HepG2 (cell line): ENCODE data around the gene HMGB2. TPM values are rescaled to one million over a fixed set of nuclear protein-coding genes. Genes with fewer than 3 reads are reported as not detected.

Source experiments
- ATAC-seq: fragments of 200-7000 bp; cut with Tn5 transposase; 3 replicates; pipeline ENCODE4 v1.9.1; 2020; ENCODE audit warnings: mild to moderate bottlenecking, moderate library complexity
- BruUV-seq: library from RNA; stranded (reverse); fragments of 400-500 nt; replicated peaks from 2 replicates; lab custom pipeline; 2021; lab: Mats Ljungman, UMichigan
- CTCF ChIA-PET: fragments of 300-600 bp; formaldehyde crosslinking; extraction: SDS; loops from one replicate; lab custom pipeline; 2021; ENCODE audit warnings: low total read pairs, inconsistent platforms, low intra/inter-chr PET ratio; lab: Yijun Ruan, JAX
- POLR2A ChIA-PET: fragments of 350-600 bp; sonication (Branson Sonifier 250); formaldehyde crosslinking; loops from one replicate; lab custom pipeline; 2020; ENCODE audit warnings: antibody characterized with exemption, inconsistent platforms; lab: Yijun Ruan, JAX
- DNase-seq: peaks from one replicate; pipeline ENCODE4 v3.0.0-alpha.2; 2015; ENCODE audit warnings: low spot score
- FAIRE-seq: peaks from 3 replicates; lab custom pipeline; 2011; peaks lifted over from hg19 to GRCh38; lab: Jason Lieb, UNC
- H2AFZ ChIP-seq: one replicate; pipeline ENCODE4 v1.6.1; 2011; ENCODE audit warnings: low read length, inconsistent platforms
- H3K27ac ChIP-seq: fragments of 300-600 bp; 3 replicates; pipeline ENCODE4 v1.8.0; 2011; ENCODE audit warnings: mixed run types, mild to moderate bottlenecking, mixed read lengths, low read length, inconsistent platforms; ENCODE audit not compliant: insufficient read depth; ENCODE audit errors: extremely low read length
- H3K27me3 ChIP-seq, 2 experiments: fragments of 200-600 bp in 1 of 2; 2 replicates in 1 of 2; 3 replicates in 1 of 2; pipeline versions ENCODE4 v1.6.0 to v1.8.0; 2011; ENCODE audit warnings: low read length in 2 of 2, mild to moderate bottlenecking in 2 of 2, moderate library complexity in 2 of 2, inconsistent platforms in 1 of 2; ENCODE audit not compliant: insufficient read depth in 2 of 2, control insufficient read depth in 1 of 2
- H3K36me3 ChIP-seq, 2 experiments: fragments of 200-600 bp in 1 of 2; replicated peaks in 1 of 2; 2 replicates in 1 of 2; 3 replicates in 1 of 2; pipeline versions ENCODE4 v1.5.1 to v1.8.0; 2011; ENCODE audit warnings: low read length in 2 of 2, inconsistent platforms in 1 of 2; ENCODE audit not compliant: insufficient read depth in 2 of 2, control insufficient read depth in 1 of 2
- H3K4me1 ChIP-seq: 2 replicates; pipeline ENCODE4 v1.5.1; 2012; ENCODE audit warnings: low read length, inconsistent platforms; ENCODE audit not compliant: insufficient read depth
- H3K4me2 ChIP-seq: 2 replicates; pipeline ENCODE4 v1.6.0; 2011; ENCODE audit warnings: low read depth, low read length, inconsistent platforms
- H3K4me3 ChIP-seq, 3 experiments: fragments of 200-600 bp in 1 of 3; sonication (generic), shearing (Covaris generic) in 1 of 3; replicated peaks in 1 of 3; 2 replicates each; pipeline ENCODE4 v1.5.1; 2011 to 2016; ENCODE audit warnings: low read length in 3 of 3, inconsistent platforms in 2 of 3, low read depth in 2 of 3, mild to moderate bottlenecking in 2 of 3, control low read depth in 1 of 3, mixed read lengths in 1 of 3; ENCODE audit not compliant: insufficient read depth in 1 of 3
- H3K79me2 ChIP-seq: one replicate; pipeline ENCODE4 v1.6.1; 2011; ENCODE audit warnings: low read length, inconsistent platforms; ENCODE audit not compliant: insufficient read depth
- H3K9ac ChIP-seq: 2 replicates; pipeline ENCODE4 v1.6.0; 2011; ENCODE audit warnings: mild to moderate bottlenecking, low read depth, low read length, inconsistent platforms; ENCODE audit not compliant: insufficient read depth
- H3K9me3 ChIP-seq: 2 replicates; pipeline ENCODE4 v1.5.1; 2012; ENCODE audit warnings: mild to moderate bottlenecking, low read length
- H4K20me1 ChIP-seq: 2 replicates; pipeline ENCODE4 v1.6.0; 2011; ENCODE audit warnings: inconsistent platforms, mild to moderate bottlenecking, low read length, moderate library complexity; ENCODE audit not compliant: insufficient read depth
- AFF4 ChIP-seq: sonication (generic); formaldehyde crosslinking; IDR thresholded peaks from 2 replicates; pipeline ENCODE4 v1.4.0; 2020; ENCODE audit warnings: missing genetic modification reagents
- AKAP8 ChIP-seq: sonication (generic); formaldehyde crosslinking; IDR thresholded peaks from 2 replicates; pipeline ENCODE4 v1.5.1; 2020; ENCODE audit warnings: mild to moderate bottlenecking, missing genetic modification reagents
- FOSL1 ChIP-seq: sonication (generic); formaldehyde crosslinking; IDR thresholded peaks from 2 replicates; pipeline ENCODE4 v1.9.0; 2021; ENCODE audit warnings: missing genetic modification reagents, borderline replicate concordance
- KDM5A ChIP-seq: fragments of 200-600 bp; sonication (generic); IDR thresholded peaks from 2 replicates; pipeline ENCODE4 v1.7.0; 2018; ENCODE audit warnings: antibody characterized with exemption, mild to moderate bottlenecking, low read length, borderline replicate concordance
- KLF13 ChIP-seq: sonication (generic); formaldehyde crosslinking; IDR thresholded peaks from 2 replicates; pipeline ENCODE4 v1.4.0; 2020; ENCODE audit warnings: mild to moderate bottlenecking, missing genetic modification reagents
- RELA ChIP-seq: sonication (generic); formaldehyde crosslinking; IDR thresholded peaks from 2 replicates; pipeline ENCODE4 v1.4.0; 2020; ENCODE audit warnings: missing genetic modification reagents
- TAF1 ChIP-seq: sonication (generic); formaldehyde crosslinking; IDR thresholded peaks from 2 replicates; pipeline ENCODE4 v1.4.0; 2020; ENCODE audit warnings: missing genetic modification reagents
- TARDBP ChIP-seq: sonication (generic); formaldehyde crosslinking; IDR thresholded peaks from 2 replicates; pipeline ENCODE4 v1.8.0; 2022; ENCODE audit warnings: mild to moderate bottlenecking, missing genetic modification reagents
- ZBTB39 ChIP-seq: sonication (generic); formaldehyde crosslinking; IDR thresholded peaks from 2 replicates; pipeline ENCODE4 v1.5.0; 2020; ENCODE audit warnings: missing genetic modification reagents
- ZFP36 ChIP-seq: fragments of 150-350 bp; IDR thresholded peaks from 2 replicates; pipeline ENCODE4 v1.6.1; 2018; ENCODE audit warnings: borderline replicate concordance, low read length, low read depth; ENCODE audit not compliant: partially characterized antibody
- ZFP36L1 ChIP-seq: sonication (generic); formaldehyde crosslinking; IDR thresholded peaks from 2 replicates; pipeline ENCODE4 v1.8.0; 2022; ENCODE audit warnings: mild to moderate bottlenecking, missing genetic modification reagents, moderate library complexity
- ZKSCAN1 ChIP-seq: fragments of 150-350 bp; IDR thresholded peaks from 2 replicates; pipeline ENCODE4 v1.6.1; 2014; ENCODE audit warnings: low read length
- ZNF513 ChIP-seq: sonication (generic); formaldehyde crosslinking; conservative IDR thresholded peaks from 2 replicates; pipeline ENCODE4 v1.5.0; 2020; ENCODE audit warnings: missing genetic modification reagents
- ZNF790 ChIP-seq: sonication (generic); formaldehyde crosslinking; IDR thresholded peaks from 2 replicates; pipeline ENCODE4 v1.8.0; 2022; ENCODE audit warnings: missing genetic modification reagents, mild to moderate bottlenecking, borderline replicate concordance
- ZNF839 ChIP-seq: sonication (generic); formaldehyde crosslinking; IDR thresholded peaks from 2 replicates; pipeline ENCODE4 v1.4.0; 2020; ENCODE audit warnings: missing genetic modification reagents, mild to moderate bottlenecking, borderline replicate concordance
- ZSCAN30 ChIP-seq: sonication (generic); formaldehyde crosslinking; IDR thresholded peaks from 2 replicates; pipeline ENCODE4 v1.5.0; 2020; ENCODE audit warnings: mild to moderate bottlenecking, missing genetic modification reagents
- WGBS: methylation state at CpG from one replicate; pipeline ENCODE4 v1.1.6; 2017; ENCODE audit warnings: low lambda C conversion rate; 5-methylcytosine and 5-hydroxymethylcytosine counted together
- in situ Hi-C: cut with HindIII; loops from 2 replicates; pipeline ENCODE4 v1.10.0; 2017; ENCODE audit warnings: low pct_unique_long_range_greater_than_20kb; ENCODE audit not compliant: extremely low pct_ligation_motif_present
- intact Hi-C: fragments of 100-400 bp; cut with micrococcal nuclease; formaldehyde crosslinking; loops from one replicate; pipeline ENCODE4 v1.10.0; 2022; ENCODE audit not compliant: unreplicated experiment
- polyA plus RNA-seq, 8 experiments: library from polyadenylated mRNA; depleted of rRNA in 3 of 8; stranded (reverse) in 7 of 8; unstranded in 1 of 8; fragments of >200 nt; fragmentation: Illumina TruSeq in 4 of 8; extraction: Trizol in 4 of 8; gene quantifications; 2 replicates each; pipeline versions ENCODE4 v1.2.1 to v1.2.3, GENCODE V29; 2011 to 2016; ENCODE audit warnings: low read depth in 4 of 8, missing spikeins in 1 of 8, mixed read lengths in 1 of 8; ENCODE audit not compliant: insufficient read depth in 1 of 8
- total RNA-seq, 5 experiments: library from RNA; depleted of rRNA; stranded (reverse); fragments of >200 nt; fragmentation: Illumina TruSeq; extraction: Trizol; gene quantifications; 2 replicates each; pipeline ENCODE4 v1.2.3, GENCODE V29; 2016; ENCODE audit warnings: low read depth in 1 of 5

HMGB2 gene
- total and polyA plus RNA-seq, 2 of the 13 experiments (the other 11 are each of a cell fraction or from before 2014, with no cell fraction given), result 90.5 to 332 TPM

GRCh38 chr4:173293663-173294062 is 40.5 kb downstream of the HMGB2 start (continued):
- TF ChIP-seq AFF4 (CRISPR knock-in tag) (no peak), AKAP8 (CRISPR knock-in tag) (no peak), KDM5A (no peak), KLF13 (CRISPR knock-in tag) (no peak), TAF1 (CRISPR knock-in tag) (no peak), TARDBP (no peak), ZFP36L1 (CRISPR knock-in tag) (no peak), ZKSCAN1 (no peak), RELA (CRISPR knock-in tag) (no peak)

GRCh38 chr4:173291899-173292298 is 42.3 kb downstream of the HMGB2 start:
- H3K4me2 ChIP-seq, result no peak overlapping the region
- no peak for DNase-seq
- no peaks in the 10 kb centered on the region for H3K36me3 ChIP-seq
- ATAC-seq, result no peak
- H3K27me3 ChIP-seq, result 0 out of 5 replicates have a peak, but pooled peaks cover 0 to 8% of the 10 kb centered on the region in 2 experiments
- ChIA-PET POLR2A (no interaction called here), CTCF (no interaction called here)
- in situ Hi-C loops, result no loop called here
- H3K79me2 ChIP-seq, result no peaks in the 10 kb centered on the region
- no peaks in the 10 kb centered on the region for H3K4me1 ChIP-seq
- intact Hi-C loops, result no loop called here
- H2AFZ ChIP-seq, result no peak overlapping the region
- no peak overlapping the region for H3K4me3 ChIP-seq
- FAIRE-seq, result no peak
- no peaks in the 10 kb centered on the region; the same call in 1 of the 2 replicates for H4K20me1 ChIP-seq
- BruUV-seq, result no TSS peak
- WGBS, result 5% methylated on average over 5 of the region's 5 CpGs
- no peak overlapping the region for H3K27ac ChIP-seq
- no peak overlapping the region for H3K9ac ChIP-seq
- H3K9me3 ChIP-seq, result peaks cover 10% of the 10 kb centered on the region
- TF ChIP-seq ZSCAN30 (CRISPR knock-in tag) (no peak), ZFP36 (no peak), ZNF513 (no peak), ZBTB39 (CRISPR knock-in tag) (no peak), FOSL1 (CRISPR knock-in tag) (no peak), ZNF839 (CRISPR knock-in tag) (no peak), ZNF790 (CRISPR knock-in tag) (no peak)
